ENCODE measurements around the gene LYPLA2. TPM values are rescaled to one million over a fixed set of nuclear protein-coding genes. Genes with fewer than 3 reads are reported as not detected.

The LYPLA2 gene
- total and polyA plus RNA-seq, 2 experiments from 2014 or later = 102 to 204 TPM

DNA sequence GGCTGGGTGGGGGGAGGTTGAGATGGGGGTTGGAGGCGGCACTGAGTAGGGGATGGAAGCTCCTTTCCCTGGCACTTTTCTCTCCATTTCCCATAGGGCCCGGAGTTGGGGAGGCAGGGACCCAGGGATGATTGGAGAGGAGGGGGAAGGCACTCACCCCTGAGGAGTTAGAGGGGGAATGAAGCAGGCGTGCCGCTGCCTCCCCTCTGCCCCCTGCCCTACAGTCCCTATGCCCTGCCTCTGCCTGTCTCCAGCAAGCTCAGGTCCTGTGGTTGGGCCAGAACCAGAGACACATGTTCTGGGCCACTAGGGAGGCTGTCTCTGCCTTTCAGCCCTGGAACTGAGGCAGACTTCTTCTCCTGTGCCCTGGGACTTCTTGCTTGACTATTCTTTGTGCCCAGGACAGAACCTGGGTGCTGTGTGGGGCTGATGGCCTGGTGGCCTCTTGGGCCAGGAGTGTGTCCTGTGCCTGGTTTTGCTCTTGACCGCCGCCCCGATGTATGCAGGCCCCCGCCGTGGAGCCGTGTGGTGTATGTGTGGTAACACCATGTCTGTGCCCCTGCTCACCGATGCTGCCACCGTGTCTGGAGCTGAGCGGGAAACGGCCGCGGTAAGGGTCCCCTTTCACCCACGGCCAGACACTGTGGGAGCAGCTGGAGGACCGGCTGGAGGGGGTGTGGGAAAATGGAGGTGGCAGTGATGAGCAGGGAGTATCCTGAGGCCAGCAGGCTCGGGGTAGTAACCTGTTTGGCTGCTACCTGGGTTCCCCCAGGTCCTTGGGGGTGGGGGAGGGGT is 1.4 kb downstream of the LYPLA2 start:
- Histone ChIP-seq H3F3A (replicated peaks; ENCODE audit: low read depth) (0 out of 2 replicates have a peak, but pooled peaks cover 16% of the 10 kb centered on the region), H3K4me1 (ENCODE audit: insufficient read depth) (peaks cover 7% of the 10 kb centered on the region; the same call in 1 of the 2 replicates), H3K9me2 (ENCODE audit: insufficient read depth) (no peaks in the 10 kb centered on the region), H2AFZ (no peak overlapping the region), H3K27ac (ENCODE audit: low read depth) (no peak overlapping the region), H3K79me2 (replicated peaks; ENCODE audit: insufficient read depth) (peaks cover 14% of the 10 kb centered on the region), H3K4me3 (peak overlapping the region; percentile 98), H3K36me3 (ENCODE audit: insufficient read depth) (peaks cover 8% of the 10 kb centered on the region; the same call in 1 of the 2 replicates), H4K20me1 (replicated peaks; ENCODE audit: insufficient read depth) (no peaks in the 10 kb centered on the region; the same call in 1 of the 2 replicates), H3K27me3 (ENCODE audit: insufficient read depth) (no peaks in the 10 kb centered on the region), H3K4me2 (peak overlapping the region; percentile 81)
- Mint-ChIP-seq H3K27ac (peak overlapping the region; percentile 90; the same call in 1 of the 2 replicates), H3K4me3 (peak overlapping the region; percentile 98), H3K36me3 (ENCODE audit: low read depth) (peaks cover 35% of the 10 kb centered on the region), H3K4me1 (peaks cover 15% of the 10 kb centered on the region), H3K27me3 (ENCODE audit: insufficient read depth, low read depth, poor library complexity) (peaks cover 11% of the 10 kb centered on the region), H3K9me3 (no peaks in the 10 kb centered on the region)
- ATAC-seq (no peak; the same call in 2 of the 3 replicates), DNase-seq (ENCODE audit: low spot score) (peak; percentile 23)
- TF ChIP-seq EZH2phosphoT487 (IDR thresholded peaks at IDR 0.05; ENCODE audit: unreplicated experiment) (no peak), CREB1 (CRISPR knock-in tag; IDR thresholded peaks at IDR 0.05; ENCODE audit: low read depth) (no peak), ZNF114 (CRISPR knock-in tag; IDR thresholded peaks at IDR 0.05) (no peak), ZNF331 (CRISPR knock-in tag; IDR thresholded peaks at IDR 0.05; ENCODE audit: low read depth) (no peak), JUNB (IDR thresholded peaks at IDR 0.05; ENCODE audit: unreplicated experiment) (no peak), EZH2 (IDR thresholded peaks at IDR 0.05; ENCODE audit: low read depth, unreplicated experiment) (no peak), STAT1 (IDR thresholded peaks at IDR 0.05; ENCODE audit: unreplicated experiment) (no peak)
- TF ChIP-seq, protein P1, sequence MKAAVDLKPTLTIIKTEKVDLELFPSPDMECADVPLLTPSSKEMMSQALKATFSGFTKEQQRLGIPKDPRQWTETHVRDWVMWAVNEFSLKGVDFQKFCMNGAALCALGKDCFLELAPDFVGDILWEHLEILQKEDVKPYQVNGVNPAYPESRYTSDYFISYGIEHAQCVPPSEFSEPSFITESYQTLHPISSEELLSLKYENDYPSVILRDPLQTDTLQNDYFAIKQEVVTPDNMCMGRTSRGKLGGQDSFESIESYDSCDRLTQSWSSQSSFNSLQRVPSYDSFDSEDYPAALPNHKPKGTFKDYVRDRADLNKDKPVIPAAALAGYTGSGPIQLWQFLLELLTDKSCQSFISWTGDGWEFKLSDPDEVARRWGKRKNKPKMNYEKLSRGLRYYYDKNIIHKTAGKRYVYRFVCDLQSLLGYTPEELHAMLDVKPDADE (IDR thresholded peaks at IDR 0.05) = no peak
- TF ChIP-seq, protein P2, sequence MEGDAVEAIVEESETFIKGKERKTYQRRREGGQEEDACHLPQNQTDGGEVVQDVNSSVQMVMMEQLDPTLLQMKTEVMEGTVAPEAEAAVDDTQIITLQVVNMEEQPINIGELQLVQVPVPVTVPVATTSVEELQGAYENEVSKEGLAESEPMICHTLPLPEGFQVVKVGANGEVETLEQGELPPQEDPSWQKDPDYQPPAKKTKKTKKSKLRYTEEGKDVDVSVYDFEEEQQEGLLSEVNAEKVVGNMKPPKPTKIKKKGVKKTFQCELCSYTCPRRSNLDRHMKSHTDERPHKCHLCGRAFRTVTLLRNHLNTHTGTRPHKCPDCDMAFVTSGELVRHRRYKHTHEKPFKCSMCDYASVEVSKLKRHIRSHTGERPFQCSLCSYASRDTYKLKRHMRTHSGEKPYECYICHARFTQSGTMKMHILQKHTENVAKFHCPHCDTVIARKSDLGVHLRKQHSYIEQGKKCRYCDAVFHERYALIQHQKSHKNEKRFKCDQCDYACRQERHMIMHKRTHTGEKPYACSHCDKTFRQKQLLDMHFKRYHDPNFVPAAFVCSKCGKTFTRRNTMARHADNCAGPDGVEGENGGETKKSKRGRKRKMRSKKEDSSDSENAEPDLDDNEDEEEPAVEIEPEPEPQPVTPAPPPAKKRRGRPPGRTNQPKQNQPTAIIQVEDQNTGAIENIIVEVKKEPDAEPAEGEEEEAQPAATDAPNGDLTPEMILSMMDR (conservative IDR thresholded peaks at IDR 0.05; ENCODE audit: low read depth in 2 of 2) = no peak
- TF ChIP-seq, protein P3, sequence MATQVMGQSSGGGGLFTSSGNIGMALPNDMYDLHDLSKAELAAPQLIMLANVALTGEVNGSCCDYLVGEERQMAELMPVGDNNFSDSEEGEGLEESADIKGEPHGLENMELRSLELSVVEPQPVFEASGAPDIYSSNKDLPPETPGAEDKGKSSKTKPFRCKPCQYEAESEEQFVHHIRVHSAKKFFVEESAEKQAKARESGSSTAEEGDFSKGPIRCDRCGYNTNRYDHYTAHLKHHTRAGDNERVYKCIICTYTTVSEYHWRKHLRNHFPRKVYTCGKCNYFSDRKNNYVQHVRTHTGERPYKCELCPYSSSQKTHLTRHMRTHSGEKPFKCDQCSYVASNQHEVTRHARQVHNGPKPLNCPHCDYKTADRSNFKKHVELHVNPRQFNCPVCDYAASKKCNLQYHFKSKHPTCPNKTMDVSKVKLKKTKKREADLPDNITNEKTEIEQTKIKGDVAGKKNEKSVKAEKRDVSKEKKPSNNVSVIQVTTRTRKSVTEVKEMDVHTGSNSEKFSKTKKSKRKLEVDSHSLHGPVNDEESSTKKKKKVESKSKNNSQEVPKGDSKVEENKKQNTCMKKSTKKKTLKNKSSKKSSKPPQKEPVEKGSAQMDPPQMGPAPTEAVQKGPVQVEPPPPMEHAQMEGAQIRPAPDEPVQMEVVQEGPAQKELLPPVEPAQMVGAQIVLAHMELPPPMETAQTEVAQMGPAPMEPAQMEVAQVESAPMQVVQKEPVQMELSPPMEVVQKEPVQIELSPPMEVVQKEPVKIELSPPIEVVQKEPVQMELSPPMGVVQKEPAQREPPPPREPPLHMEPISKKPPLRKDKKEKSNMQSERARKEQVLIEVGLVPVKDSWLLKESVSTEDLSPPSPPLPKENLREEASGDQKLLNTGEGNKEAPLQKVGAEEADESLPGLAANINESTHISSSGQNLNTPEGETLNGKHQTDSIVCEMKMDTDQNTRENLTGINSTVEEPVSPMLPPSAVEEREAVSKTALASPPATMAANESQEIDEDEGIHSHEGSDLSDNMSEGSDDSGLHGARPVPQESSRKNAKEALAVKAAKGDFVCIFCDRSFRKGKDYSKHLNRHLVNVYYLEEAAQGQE (IDR thresholded peaks at IDR 0.05; ENCODE audit: unreplicated experiment) = no peak
